Measurements from ENCODE around the gene UBE2I.
"Not testable (repeated sequence)": the region's sequence is repeated elsewhere in the genome, so short reads cannot be mapped to it uniquely, and the experiment has no call there.

The UBE2I gene

DNA sequence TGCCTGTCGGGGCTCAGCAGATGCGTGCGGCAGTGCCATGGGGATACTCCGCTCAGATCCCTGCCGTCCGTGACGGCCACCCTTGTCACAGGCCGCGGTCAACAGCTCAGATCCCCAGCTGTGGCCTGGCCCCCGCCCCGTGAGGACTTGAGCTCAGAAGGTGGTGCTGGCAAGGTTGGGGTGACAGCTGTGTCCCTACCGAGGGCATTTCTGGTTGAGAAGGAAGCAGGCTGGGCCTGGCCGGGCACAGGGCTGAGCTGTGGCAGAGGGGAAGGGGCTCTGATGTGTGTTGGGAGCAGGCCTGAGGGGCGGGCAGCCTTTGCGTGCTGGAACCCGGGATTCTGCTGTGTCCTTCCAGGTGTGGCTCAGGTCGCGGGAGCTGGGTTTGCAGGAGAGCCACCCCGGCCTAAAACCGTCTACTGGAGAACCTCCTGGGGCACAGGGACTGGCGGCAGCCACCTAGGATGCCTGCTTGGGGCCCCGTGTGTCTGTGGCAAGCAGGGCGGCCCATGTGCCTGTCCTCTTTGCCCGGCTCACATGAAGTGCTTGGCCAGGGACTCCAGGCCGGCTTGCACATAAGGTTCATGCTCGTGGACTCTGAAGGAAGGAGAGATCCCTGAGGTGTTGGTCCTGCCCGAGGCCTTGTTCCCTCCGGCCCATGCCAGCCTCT is 5.1 kb downstream of the UBE2I start:
- DNase-seq = no peak

DNA sequence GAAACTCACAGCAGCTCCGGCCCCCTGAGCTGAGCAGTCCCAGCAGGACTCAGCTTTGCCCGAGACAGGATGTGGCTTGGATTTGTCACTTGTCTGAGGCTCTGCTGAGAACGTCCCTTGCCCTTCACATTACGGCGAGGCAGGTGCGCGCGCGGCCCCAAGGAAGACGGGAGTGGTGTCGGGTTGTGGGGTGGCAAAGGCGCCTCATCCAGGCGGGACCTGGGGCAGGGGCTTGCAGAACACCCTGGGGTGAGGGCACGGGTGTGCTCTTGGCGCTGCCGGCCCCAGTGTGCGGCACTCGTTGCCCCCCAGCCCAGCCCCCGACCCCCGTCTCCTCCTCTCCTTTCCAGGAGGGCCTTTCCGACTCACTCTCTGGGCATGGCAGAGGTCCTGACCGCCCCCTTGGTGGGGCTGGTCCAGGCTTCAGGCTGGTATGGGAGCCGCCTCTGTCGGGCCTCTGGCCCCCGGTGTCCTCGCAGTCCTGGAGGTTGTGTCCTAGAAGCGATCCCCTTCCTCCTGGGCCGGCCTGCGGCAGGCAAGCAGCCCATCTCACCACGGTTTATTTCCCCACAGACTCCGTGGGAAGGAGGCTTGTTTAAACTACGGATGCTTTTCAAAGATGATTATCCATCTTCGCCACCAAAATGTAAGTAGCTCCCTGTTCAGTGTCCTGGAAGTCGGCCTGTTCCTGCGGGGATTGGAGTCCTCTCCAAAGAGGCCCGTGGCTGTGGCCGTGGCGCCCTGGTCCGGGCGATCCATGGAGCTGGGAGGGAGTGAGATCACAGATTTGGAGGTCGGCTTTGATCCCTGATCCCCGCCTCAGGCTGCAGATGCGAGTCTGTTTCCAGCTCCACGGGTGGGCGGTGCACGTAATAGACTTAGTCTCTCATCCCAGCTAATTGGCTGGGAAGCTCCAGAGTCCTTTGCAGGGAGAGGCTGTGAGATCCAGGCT is 5.9 kb downstream of the UBE2I start:
- no peak for DNase-seq

DNA sequence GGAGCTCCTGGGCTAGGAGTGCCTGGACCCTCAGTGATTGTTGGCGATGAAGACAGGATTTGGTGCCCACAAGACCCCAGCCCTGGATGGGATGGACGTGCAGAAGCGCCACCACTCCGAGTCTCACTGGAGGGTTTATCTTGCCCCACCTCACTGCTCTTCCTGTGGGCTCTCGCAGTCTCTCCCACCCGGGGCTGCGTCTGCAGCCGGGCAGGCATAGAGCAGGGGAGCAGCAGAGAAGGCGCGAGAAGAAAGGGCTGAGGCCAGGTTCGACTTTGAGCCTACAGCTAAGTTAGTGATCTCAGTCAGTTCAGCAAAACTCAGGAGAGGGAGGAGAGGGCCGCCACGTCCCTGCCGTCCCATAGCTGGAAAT is 6.6 kb downstream of the UBE2I start:
- no peak for DNase-seq

DNA sequence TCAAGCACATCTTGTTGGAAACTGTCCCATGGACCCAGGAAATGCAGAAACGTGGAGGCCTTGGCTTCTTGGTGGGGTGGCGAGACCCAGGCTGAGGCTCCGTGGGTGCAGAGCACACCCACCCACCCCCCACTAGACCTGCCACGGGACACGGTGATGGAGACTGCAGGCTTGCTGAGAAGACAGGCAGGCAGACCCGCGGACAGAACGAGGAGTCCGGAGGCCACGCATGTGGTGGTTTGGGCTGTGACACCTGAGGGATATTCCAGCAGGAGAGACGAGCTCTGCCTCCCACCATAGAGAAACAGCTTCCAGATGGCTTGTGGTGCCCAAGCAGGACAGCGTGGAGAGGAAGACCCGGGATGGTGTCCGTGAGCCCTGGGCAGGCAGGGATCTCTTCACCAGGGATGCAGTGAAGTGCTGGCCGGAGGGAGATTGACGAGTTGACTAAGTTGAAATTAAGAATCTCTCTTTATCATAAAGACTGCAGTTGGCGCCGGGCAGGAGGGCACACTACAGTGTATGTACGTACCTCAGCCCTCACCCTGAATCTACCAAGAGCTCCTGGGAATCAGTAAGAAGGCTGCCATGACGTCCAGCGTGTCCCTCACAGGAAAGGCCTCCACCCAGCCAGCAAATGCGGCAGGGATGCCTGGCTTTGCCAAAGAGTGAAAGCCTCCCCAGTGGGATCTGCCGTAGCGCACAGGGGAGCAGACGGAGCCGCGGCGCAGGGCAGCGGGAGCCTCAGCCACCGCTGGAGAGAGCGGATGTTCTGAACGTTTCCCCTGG is 8.2 kb downstream of the UBE2I start:
- DNase-seq = no peak

DNA sequence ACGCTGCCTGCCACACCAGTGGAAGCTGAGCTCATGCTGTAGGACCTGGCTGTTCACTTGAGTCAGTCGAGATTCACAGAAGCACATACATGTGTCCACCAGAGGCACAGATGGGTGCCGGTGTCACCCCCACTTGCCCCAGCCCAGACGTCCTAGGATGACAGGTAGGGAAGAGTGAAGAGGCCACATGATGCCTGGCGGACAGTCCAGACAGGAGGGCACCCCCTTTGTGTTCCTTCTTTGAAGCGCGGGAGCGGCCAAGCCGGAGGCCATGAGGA is 8.8 kb downstream of the UBE2I start:
- no peak for DNase-seq

DNA sequence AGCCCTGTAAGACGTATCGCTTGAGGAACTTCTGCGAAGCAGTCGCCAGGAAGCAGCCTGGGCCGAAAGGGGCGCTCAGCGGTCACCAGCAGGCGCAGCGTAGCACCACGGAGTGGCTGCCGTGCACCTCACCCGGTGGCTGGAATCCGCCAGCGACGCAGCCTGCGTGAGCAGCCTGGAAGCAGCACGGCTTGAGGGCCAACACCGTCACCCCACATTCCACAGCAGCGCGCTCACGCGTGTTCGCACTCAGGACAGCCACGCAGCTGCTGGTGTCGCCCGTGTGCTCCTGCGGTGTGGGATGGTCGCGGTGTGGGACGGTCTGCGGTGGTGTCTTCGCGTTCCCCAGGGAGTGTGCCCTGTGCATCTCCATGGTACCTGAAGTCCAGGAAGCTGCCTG is 9.6 kb downstream of the UBE2I start:
- DNase-seq = no peak

DNA sequence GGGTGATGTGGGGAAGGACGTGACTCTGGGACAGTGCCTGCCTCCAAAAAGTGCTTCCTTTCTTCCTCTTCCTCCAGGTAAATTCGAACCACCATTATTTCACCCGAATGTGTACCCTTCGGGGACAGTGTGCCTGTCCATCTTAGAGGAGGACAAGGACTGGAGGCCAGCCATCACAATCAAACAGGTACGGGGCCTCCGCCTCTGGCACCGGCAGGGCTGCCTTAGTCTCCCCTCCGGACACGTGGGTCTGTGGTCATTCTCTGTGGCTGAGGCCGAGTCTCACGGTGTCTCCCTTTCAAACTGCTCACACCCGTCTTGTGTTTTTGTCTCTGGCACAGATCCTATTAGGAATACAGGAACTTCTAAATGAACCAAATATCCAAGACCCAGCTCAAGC is 10.7 kb downstream of the UBE2I start:
- no peak for DNase-seq

DNA sequence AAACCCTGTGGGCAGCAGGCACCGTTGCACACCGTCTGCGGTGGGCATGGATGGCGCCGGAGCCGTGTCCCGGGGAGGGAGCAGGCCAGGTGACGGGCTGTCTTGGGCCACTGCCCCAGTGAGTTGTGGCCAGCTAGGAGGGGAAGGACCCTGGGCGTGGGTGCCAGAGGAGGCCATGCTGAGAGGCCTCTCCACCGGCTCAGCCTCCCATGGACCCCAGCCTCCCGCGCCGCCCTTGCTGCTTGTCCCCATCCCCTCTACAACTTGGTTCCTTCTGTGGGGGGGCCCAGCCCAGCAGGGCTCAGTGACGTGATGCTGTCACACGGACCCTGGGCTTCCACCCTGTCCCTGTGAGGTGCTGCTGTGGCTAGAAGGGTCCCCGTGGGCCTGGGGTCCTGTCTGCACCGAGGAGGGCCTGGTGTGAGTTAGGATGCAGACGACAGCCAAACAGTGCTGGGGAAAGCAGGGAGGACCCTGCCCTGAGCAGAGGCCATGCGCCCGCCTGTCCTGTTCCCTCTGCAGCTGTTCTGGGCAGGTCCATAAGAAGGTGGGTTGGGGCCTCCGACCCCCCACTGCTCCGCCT is 11.3 kb downstream of the UBE2I start:
- DNase-seq = no peak

DNA sequence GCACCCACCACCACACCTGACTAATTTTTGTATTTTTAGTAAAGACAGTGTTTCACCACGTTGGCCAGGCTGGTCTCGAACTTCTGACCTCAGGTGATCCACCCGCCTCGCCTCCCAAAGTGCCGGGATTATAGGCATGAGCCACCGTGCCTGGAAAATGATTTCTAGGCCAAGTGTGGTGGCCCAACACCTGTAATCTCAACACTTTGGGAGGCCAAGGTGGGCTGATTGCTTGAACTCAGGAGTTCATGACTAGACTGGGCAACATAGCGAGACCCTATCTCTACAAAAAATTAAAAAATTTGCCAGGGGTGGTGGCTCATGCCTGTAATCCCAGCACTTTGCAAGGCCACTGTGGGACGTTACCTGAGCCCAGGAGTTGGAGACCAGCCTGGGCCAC is 13.0 kb downstream of the UBE2I start:
- DNase-seq = no peak

DNA sequence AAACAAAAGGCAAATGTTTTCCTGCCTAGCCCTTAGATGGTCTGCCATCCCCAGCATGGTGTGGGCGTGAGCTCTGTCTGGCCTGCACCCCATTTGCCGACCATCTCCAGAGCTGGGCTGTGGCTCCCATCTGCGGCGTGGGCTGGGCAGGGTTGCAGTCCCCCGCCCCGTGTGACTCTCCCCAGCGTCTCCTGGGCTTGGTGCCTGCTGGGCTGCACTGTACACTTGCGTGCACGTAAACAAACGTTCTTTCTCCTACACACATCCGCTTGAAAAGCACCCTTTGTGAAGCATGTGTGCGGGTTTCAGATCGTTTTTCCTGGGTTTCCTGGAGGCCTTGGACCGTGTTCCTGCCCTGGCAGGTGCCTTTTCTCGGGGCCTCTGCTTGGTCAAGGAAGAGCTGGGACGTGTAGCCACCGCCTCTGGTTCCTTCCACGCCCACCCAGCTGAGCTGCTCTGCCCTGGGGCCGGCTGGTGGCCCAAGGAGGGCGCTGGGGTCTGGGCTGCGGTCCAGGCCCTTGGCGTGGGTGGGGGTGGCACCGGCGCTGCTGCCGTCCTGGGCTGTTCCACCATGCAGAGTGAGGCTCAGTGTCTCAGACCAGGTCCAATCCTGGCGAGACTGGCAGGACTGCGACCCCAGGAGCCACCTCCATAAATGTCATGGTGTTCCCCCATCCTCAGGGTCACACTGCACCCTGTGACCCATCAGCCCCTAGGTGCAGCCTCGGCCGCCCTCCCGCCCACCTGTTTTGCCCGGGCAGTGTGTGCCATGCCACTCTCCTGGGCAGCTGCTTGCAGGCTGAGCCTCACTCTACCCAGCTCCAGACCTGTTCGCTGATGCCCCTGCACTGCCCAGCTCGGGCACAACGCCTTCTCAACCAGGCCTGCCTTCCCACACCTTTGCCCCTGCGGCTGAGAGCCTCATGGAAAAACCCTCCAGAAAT is 14.1 kb downstream of the UBE2I start:
- DNase-seq = no peak

DNA sequence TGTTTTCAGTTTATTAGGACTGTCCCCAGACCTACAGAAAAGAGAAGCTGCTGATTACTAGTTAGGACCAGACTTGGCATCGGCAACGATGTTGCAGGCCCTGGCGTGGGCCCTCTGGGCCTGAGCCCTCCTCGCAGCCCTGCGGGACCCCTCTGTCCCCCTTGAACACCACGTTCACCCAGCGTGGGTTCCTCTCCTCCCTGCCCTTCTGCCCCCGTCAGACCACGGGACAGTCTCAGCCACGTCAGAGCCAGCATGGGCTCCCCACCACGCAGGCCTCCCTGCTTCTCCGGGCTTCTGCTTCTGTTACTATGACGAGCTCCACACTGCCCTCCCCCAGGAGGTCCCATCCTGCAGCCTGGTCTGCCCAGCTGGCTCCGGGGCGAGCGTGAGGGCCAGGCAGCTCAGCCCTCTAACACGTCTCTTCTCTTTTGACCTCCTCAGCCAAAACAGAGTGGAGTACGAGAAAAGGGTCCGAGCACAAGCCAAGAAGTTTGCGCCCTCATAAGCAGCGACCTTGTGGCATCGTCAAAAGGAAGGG is 14.9 kb downstream of the UBE2I start:
- no peak for DNase-seq

DNA sequence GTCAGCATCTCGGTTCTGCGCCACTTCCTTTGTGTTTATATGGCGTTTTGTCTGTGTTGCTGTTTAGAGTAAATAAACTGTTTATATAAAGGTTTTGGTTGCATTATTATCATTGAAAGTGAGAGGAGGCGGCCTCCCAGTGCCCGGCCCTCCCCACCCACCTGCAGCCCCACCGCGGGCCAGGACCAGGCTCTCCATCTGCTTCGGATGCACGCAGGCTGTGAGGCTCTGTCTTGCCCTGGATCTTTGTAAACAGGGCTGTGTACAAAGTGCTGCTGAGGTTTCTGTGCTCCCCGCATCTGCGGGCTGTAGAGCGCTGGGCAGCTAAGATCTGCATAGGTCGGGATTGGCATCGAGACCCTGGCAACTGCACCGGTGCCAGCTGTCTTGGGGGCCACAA is 15.8 kb downstream of the UBE2I start:
- no peak for DNase-seq

DNA sequence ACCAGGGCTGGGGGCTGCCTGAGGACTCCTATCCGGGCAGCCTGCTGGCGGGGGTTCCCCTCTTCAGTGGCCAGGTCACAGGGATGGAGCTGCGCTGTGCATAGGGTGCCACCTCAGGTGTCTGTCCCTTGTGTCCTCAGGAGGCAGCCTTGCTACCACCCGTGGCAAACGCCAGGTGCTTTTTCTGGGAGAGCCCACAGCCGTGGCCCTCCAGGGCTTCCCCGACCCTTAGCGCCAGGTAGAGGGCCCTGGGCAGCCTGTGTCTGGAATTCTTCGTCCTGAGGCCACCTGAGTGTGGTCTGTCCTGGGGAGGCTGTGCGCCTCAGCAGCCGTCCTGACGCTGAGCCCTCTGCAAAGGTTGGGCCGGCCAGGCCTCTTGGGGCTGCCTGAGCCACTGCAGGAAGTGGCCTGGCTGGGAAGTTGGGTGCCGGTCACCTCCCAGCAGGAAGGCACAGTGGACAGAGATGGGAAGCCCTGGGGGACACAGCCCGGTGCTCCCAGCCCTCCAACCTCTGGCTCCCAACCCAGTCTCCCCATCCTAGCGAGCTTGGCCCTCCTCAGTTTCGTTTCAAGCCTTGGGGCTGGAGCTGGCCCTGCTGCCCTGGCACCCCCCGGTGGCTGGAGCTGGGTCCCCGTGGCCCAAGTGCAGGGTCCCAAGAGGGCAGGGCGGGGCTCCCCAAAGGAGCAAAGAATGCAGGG is 16.4 kb downstream of the UBE2I start:
- DNase-seq = no peak

DNA sequence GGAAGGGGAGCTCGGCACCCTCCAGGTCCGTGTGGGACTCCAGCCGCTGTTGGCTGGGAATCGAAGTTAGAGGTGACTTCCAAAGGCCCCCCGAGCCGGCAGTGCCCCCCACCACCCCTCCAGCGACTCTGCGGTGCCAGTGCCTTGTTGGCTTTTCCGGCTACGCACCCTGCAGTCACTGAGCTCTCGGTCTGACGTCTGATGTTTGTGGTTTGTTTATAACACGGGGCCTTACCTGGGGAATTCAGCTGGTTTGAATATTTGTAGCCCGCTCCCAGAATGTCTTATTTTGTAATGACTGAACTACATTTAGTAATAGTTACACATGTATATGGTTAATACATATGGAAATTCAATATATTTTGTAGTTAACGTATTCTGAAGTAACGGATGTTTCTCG is 17.0 kb downstream of the UBE2I start:
- DNase-seq = no peak

DNA sequence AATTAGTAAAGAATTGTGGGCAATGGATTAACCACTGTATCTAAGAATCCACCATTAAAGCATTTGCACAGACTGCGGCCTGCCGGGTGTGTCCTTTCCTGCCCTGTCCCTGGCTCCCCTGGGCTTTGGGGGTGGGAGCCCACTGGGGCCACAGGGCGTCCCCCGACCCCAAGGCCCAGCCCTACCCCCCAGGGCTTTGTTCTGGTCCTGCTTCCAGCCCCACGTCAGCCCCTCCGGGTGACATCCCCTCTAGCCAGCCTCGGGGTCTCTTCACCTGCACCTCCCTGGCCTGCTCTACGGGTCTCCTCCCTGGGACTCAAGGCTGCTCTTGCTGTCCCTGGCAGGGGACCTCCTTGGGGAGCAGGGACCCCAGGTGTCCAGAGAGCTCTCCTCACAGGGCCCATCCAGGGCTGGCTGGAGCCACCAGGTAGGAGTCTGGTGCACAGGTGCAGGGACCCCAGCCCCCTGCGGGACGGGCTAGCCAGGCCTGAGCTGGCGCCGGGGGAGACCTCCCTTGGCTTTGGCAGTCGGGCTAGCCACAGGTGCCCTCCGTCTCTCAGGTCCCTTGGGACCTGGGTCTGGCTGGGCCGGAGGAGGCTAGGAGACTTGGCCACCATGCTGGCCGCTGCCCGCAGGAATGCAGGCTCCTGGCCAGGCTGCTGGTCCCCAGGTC is 17.6 kb downstream of the UBE2I start:
- DNase-seq = no peak

DNA sequence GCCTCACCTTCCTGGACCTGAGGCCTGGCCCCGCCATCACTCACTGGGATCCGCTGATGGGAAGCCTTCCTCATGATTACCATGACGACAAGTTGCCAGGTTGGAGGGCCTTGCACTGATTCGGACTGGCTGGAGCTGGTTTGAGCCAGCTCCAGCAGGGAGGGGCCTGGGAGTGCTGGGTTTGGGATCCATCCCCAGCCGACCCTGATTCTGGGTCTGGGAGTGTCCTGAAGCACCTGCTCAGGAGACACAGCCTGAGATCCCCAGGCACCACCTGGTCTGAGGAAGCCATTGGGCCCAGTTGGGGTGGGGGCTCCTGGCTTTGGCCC is 18.1 kb downstream of the UBE2I start:
- DNase-seq = no peak

DNA sequence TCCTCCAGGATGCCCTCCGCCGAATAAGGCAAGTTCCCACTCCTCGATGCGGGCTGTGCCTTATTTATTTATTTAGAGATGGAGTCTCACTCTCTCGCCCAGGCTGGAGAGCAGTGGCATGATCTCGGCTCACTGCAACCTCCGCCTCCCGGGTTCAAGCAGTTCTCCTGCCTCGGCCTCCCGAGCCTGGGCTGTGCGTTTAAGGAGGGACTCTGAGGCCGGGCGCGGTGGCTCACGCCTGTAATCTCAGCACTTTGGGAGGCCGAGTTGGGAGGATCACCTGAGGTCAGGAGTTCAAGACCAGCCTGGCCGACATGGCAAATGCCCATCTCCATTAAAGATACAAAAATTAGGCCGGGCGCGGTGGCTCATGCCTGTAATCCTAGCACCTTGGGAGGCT is 18.7 kb downstream of the UBE2I start:
- DNase-seq = not testable (repeated sequence)

DNA sequence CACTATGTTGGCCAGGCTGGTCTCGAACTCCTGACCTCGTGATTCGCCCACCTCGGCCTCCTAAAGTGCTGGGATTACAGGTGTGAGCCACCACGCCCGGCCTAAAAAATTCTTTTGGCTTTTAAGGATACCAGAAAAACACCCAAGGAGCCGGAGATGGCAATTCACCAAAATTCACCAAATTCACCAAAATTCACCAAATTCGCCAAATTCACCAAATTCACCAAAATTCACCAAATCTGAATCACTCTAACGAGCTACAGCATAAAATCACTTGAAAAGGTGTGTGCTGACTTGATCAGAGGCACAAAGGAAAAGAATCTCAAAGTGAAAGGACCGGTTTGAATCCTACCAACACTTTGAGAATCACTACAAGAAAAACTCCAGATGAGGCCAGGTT is 19.5 kb downstream of the UBE2I start:
- not testable (repeated sequence) for DNase-seq

DNA sequence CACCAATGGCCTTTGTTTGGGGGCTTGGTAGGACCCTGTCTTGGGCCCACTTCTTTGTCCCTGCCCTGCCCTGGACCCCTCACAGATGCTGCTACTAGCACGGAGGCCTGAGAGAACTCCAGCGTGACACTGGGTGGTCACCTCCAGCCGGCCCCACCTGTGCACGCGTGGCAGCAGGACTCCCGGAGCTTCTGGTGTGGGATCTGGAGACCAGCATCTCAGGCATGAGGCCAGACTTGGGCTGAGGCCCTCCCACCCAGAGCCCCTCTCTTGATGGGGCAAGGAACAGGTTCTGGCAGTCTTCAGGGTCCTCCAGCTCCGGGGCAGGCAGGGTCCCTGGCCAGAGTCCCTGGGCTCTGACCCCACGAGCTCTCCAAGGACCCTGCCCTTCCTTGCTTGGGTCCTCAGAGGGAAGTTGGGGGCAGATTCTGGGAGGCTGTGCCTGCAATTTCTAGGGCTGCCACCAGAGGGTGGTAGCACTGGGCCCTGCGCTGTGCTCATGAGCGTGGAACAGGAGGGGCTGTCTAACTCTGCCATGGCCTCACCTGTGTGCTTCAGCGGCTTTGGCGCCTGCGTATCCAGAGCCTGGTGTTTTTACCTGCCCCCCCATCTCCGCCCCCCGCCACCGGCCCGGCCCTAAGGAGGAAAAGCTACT is 21.0 kb downstream of the UBE2I start:
- DNase-seq = no peak

DNA sequence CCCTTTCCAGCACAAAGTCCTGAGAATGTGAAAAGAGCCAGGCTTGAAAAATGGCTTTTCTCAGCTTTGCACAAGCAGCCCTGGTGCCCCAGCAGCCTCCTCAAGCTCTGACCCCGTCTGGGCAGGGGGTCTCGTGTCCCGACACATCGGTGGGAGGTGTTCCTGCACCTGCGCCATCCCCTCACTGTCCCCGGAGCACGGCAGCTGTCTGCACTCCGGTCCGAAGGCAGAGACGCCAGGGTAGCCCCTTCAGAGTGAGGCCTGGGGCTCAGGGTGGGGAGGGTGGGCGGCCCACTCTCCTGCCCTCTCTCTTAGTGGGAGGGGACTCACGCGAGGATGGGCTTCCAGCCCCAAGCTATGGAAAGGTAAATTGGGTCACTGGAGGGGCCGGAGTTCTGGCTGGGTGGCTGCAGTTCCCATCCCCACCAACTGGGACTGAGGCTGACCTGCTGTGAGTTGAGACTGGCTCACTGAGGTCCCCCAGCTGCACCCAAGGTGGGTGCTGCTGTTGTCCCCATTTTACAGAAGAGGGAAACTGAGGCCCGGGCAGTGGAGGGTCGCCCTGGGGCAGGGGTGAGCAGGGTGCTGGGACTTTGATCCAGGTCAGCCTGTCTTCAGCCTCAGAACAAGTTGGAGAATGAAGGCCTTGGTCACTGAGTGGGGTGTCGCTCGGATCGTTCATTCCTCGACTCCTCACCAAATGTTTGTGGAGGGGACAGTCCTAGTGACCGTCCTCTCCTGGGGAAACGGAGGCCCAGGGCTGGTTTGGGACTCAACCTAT is 21.7 kb downstream of the UBE2I start:
- DNase-seq = no peak
